ENCODE measurements around the gene RAB24.

GRCh38 chr5:177311392-177311722, 7.8 kb upstream of the RAB24 start:
- TF ChIP-seq, protein P1, sequence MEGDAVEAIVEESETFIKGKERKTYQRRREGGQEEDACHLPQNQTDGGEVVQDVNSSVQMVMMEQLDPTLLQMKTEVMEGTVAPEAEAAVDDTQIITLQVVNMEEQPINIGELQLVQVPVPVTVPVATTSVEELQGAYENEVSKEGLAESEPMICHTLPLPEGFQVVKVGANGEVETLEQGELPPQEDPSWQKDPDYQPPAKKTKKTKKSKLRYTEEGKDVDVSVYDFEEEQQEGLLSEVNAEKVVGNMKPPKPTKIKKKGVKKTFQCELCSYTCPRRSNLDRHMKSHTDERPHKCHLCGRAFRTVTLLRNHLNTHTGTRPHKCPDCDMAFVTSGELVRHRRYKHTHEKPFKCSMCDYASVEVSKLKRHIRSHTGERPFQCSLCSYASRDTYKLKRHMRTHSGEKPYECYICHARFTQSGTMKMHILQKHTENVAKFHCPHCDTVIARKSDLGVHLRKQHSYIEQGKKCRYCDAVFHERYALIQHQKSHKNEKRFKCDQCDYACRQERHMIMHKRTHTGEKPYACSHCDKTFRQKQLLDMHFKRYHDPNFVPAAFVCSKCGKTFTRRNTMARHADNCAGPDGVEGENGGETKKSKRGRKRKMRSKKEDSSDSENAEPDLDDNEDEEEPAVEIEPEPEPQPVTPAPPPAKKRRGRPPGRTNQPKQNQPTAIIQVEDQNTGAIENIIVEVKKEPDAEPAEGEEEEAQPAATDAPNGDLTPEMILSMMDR (IDR thresholded peaks at IDR 0.05), result no peak
- no peak for TF ChIP-seq POLR2A (IDR thresholded peaks at IDR 0.05)

Measured in thyroid gland (tissue), 4 donors.